ENCODE measurements around the gene ALDH3B1. TPM values are rescaled to one million over a fixed set of nuclear protein-coding genes. Genes with fewer than 3 reads are reported as not detected.

The ALDH3B1 gene
- total RNA-seq, 2 donors from 2014 or later, result 0.08 TPM; not detected in 1

DNA sequence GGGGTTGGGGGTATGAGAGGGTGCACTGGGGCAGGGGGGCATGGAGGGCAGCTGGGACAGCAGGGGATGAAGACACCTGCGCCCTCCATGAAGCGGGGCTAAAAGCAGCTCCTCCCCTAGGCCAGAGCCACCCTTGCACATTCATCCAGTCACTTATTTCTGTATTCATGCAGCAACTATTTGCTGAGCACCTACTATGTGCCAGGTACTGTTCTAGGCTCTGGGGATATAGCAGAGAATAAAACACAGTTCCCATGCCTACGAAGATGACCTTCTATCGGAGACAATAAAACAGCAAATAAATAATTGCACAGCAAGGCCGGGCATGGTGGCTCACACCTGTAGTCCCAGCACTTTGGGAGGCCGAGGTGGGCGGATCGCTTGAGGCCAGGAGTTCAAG lies 5.3 kb downstream of the ALDH3B1 start:
- Mint-ChIP-seq H3K4me3 (no peak overlapping the region), H3K4me1 (no peaks in the 10 kb centered on the region), H3K27ac (no peak overlapping the region), H3K9me3 (no peaks in the 10 kb centered on the region), H3K36me3 (ENCODE audit: low read depth) (no peaks in the 10 kb centered on the region), H3K27me3 (no peaks in the 10 kb centered on the region)
- ATAC-seq (replicated peaks), result no peak

DNA sequence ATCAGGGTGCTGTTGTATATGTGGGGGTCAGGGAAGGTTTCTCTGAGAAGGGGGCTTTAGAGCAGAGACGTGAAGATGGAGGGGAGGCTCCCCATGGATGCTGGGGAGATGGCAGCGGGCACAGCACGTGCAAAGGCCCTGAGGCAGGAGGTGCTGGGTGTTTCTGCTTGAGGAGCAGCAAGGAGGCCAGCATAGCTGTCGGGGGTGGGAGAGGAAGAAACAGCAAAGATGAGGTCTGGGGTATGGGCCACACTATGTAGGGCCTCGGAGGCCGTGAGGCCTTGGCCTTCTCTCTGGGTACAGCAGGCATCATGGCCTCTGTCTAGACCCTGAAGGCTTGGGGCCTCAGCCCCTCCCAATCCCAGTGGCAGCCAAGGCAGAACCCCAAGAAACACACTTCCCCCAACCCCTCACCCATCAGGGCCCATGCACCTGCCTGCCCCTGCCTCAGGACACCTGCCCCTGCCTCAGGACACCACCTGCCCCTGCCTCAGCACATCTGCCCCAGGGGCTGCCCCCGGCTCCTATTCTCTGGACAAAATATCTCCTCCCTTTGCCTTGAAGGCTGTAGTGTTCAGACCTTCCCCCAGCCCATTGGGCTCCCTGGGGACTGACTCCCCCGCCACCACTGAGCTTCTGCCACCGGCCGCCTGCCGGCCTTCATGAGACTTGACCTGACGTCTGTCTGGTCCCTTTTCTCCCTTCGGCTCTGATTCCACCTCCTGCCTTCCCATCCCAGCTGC lies 6.2 kb downstream of the ALDH3B1 start:
- H3K9me3 Mint-ChIP-seq, result no peaks in the 10 kb centered on the region
- H3K27me3 Mint-ChIP-seq, result no peaks in the 10 kb centered on the region
- H3K36me3 Mint-ChIP-seq (ENCODE audit: low read depth), result no peaks in the 10 kb centered on the region
- ATAC-seq (replicated peaks), result no peak
- H3K4me3 Mint-ChIP-seq, result no peak overlapping the region
- no peaks in the 10 kb centered on the region for H3K4me1 Mint-ChIP-seq
- no peak overlapping the region for H3K27ac Mint-ChIP-seq

DNA sequence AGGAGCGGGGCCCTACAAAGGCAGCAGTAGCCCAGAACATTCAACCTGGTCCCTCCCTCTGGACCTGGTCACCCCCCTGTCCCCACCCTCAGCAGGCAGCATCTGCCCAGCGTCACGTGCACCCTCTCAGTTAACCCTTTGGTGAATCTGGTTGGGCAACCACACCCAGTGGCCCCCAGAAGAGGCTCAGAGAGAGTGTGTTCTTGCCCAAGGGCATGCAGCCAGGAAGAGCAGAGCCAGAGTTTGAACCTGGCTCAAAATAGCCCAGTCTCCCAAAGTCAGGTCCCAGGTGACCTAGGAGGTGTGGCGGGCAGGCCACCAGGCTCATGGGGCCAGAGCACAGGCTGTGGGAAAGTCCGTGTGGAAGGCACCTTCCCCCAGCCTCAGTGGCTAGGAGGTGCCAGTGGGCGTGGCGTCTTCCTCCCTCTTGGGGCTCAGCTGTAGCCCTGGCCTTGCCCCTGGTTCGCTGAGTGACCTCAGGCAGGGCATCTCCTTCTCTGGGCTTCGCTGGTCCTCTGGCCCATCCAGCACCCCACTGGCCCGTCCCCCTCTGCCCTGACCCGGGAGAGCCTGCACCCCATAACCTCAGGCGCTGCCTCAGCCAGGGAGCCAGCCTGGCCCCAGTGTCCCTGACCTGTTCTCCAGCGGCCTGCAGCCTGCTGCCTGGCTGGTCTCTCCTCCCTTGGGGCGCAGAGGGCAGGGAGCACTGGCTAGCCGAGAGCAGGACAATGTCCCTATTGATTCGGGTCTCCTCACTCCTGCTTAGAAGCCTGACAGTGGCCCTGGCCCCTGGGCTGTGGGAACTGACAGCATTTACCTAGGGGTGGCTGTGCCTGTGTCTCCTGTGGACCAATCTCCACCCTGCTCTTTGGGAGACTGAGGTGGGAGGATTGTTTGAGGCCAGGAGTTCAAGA lies 7.0 kb downstream of the ALDH3B1 start:
- no peak overlapping the region for H3K27ac Mint-ChIP-seq
- no peaks in the 10 kb centered on the region for H3K9me3 Mint-ChIP-seq
- no peaks in the 10 kb centered on the region for H3K4me1 Mint-ChIP-seq
- no peaks in the 10 kb centered on the region for H3K27me3 Mint-ChIP-seq
- H3K36me3 Mint-ChIP-seq (ENCODE audit: low read depth), result no peaks in the 10 kb centered on the region
- no peak for ATAC-seq (replicated peaks)
- H3K4me3 Mint-ChIP-seq, result no peak overlapping the region

DNA sequence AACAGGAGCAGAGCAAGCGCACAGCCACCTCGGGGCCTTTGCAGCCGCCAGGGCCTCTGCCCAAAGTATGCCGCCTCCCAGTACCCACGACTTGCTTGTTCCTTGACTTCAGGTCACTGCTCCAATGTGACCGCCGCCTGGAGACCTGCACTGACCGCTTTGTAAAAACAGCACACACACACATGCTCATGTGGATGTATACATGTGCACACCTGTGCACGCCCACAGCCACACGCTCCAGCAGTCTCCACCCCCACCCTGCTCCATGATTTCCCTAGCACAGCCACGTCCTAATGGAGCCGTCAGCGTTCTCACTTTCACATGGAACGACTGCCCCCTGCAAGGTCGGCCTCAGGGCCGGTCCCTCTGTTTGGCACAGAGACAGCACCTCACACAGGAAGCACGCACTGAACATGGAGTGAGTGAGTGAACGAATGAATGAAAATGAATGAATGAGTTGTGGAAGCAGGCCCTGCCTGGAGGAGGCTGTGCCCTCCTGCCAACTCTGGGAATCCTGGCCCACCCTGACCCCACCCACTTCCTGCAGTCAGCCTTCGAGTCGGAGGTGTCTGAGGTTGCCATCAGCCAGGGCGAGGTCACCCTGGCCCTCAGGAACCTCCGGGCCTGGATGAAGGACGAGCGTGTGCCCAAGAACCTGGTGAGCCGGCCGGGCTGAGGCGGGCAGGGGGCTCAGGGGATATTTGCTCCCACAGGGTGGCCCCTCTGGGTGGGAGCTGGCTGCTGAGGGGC lies 8.0 kb downstream of the ALDH3B1 start:
- ATAC-seq (replicated peaks), result no peak
- Mint-ChIP-seq H3K9me3 (no peaks in the 10 kb centered on the region), H3K4me3 (no peak overlapping the region), H3K4me1 (no peaks in the 10 kb centered on the region), H3K27me3 (no peaks in the 10 kb centered on the region), H3K27ac (no peak overlapping the region), H3K36me3 (ENCODE audit: low read depth) (no peaks in the 10 kb centered on the region)

DNA sequence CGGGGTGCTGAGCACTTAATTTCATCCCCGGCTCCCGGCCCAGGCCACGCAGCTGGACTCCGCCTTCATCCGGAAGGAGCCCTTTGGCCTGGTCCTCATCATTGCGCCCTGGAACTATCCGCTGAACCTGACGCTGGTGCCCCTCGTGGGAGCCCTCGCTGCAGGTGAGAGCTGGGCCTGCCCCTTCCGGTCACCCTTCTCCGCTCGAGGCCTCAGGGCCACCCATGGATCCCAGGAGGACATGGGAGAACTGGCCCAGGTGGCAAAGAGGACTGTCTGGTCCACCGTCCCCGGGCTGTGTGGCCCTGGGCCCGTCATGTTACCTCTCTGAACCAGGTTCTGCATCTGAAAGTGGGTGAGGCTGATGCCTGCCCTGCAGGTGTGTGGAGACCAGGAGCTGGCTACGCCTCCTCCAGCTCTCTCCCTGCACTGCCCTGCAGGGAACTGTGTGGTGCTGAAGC lies 8.6 kb downstream of the ALDH3B1 start:
- no peak for ATAC-seq (replicated peaks)
- Mint-ChIP-seq H3K9me3 (no peaks in the 10 kb centered on the region), H3K4me3 (no peak overlapping the region), H3K36me3 (ENCODE audit: low read depth) (no peaks in the 10 kb centered on the region), H3K27me3 (no peaks in the 10 kb centered on the region), H3K4me1 (no peaks in the 10 kb centered on the region), H3K27ac (no peak overlapping the region)

DNA sequence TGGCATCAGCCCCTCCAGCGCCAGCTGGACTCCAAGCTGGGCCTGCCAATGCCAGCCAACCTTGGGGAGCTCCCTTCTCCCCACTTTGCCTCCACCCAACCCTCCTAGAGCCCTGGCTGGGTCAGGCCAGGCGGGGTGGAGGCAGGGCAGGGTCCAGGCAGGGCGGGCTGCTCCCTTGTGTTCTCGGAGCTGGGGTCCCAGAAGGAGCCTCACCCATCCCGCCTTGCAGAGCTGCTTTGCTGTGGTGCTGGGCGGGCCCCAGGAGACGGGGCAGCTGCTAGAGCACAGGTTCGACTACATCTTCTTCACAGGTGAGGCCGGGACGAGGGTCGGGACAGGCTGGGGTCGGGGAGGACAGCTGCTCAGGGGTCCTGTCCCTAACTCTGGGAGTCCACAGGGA lies 9.4 kb downstream of the ALDH3B1 start:
- no peaks in the 10 kb centered on the region for H3K9me3 Mint-ChIP-seq
- no peak for ATAC-seq (replicated peaks)
- H3K4me3 Mint-ChIP-seq, result no peak overlapping the region

DNA sequence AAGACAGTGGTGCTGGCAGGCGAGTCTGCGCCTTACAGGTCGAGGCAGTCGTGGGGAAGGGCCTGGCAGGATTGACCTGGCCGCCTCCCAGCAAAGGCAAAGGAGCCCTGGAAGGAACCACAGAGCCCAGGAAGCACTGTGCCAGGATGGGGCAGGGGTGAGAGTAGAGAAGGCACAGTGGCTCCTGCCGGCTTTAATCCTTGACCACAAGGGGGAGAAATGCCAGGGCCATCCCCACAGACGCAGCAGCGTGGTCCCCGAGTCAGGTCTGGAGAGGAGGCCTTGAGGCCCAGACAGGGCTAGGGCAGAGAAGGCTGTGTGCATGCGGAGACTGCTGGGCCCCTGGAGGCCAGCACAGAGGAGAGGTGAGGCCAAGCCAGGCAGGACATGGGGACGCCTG lies 10.4 kb downstream of the ALDH3B1 start:
- H3K27me3 Mint-ChIP-seq, result no peaks in the 10 kb centered on the region
- H3K9me3 Mint-ChIP-seq, result no peaks in the 10 kb centered on the region
- H3K36me3 Mint-ChIP-seq (ENCODE audit: low read depth), result no peaks in the 10 kb centered on the region
- no peaks in the 10 kb centered on the region for H3K4me1 Mint-ChIP-seq
- no peak overlapping the region for H3K4me3 Mint-ChIP-seq
- no peak overlapping the region for H3K27ac Mint-ChIP-seq
- no peak for ATAC-seq (replicated peaks)

More for the DNA sequence above, 9.4 kb downstream of the ALDH3B1 start:
- H3K4me1 Mint-ChIP-seq, result no peaks in the 10 kb centered on the region
- H3K27me3 Mint-ChIP-seq, result no peaks in the 10 kb centered on the region
- H3K36me3 Mint-ChIP-seq (ENCODE audit: low read depth), result no peaks in the 10 kb centered on the region
- H3K27ac Mint-ChIP-seq, result no peak overlapping the region

DNA sequence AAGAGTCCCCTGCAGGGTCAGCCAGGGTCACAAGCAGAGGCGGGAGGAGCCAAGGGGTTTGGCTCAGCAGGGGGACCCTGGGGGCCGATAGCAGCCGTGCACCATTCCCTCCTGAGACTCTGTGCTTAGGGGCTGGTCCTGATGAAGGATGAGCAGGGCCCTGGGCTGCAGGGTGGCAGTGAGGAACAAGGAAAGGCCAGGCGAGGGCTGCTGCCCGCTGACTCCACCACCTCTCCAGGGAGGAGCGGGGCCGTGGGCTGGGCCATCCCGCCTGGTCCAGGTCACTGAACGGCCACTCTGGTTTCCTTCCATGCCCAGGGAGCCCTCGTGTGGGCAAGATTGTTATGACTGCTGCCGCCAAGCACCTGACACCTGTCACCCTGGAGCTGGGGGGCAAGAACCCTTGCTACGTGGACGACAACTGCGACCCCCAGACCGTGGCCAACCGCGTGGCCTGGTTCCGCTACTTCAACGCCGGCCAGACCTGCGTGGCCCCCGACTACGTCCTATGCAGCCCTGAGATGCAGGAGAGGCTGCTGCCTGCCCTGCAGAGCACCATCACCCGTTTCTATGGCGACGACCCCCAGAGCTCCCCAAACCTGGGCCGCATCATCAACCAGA lies 11.2 kb downstream of the ALDH3B1 start:
- Mint-ChIP-seq H3K9me3 (no peaks in the 10 kb centered on the region), H3K4me1 (no peaks in the 10 kb centered on the region), H3K4me3 (no peak overlapping the region), H3K27ac (no peak overlapping the region), H3K36me3 (ENCODE audit: low read depth) (no peaks in the 10 kb centered on the region), H3K27me3 (no peaks in the 10 kb centered on the region)
- no peak for ATAC-seq (replicated peaks)

DNA sequence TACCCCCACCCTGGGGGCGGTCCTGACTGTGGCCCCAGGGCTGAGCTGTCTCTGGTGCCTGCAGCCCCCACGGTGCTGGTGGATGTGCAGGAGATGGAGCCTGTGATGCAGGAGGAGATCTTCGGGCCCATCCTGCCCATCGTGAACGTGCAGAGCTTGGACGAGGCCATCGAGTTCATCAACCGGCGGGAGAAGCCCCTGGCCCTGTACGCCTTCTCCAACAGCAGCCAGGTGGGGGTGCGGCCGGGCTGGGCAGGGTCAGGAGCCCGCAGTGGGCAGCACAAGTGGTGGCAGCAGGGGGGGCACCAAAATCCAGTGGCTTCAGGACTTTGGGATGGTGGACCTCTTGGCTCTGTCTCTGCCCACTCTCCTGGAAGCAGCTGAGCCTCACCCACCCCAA lies 12.4 kb downstream of the ALDH3B1 start:
- H3K27ac Mint-ChIP-seq, result no peak overlapping the region
- no peaks in the 10 kb centered on the region for H3K27me3 Mint-ChIP-seq
- no peak overlapping the region for H3K4me3 Mint-ChIP-seq
- ATAC-seq (replicated peaks), result no peak
- H3K4me1 Mint-ChIP-seq, result no peaks in the 10 kb centered on the region
- H3K9me3 Mint-ChIP-seq, result no peaks in the 10 kb centered on the region
- no peaks in the 10 kb centered on the region for H3K36me3 Mint-ChIP-seq (ENCODE audit: low read depth)

DNA sequence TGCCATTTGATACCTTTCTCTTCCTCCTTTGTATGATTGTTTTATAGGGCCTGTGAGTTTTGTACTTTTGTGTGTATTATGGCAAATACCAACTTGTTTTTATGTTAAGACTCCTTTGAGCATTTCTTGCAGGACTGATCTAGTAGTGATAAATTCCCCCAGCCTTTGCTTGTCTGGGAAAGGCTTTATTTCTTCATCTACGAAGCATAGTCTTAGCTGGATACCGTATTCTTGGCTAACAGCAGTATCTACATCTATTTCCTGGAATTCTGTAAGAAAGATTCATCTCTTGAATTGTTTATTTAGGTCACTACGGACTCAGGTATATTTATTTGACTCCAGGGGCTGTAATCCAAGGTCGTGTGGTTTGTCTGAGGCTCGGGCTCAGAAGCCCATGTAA lies 14.4 kb downstream of the ALDH3B1 start:
- H3K9me3 Mint-ChIP-seq, result no peaks in the 10 kb centered on the region
- no peaks in the 10 kb centered on the region for H3K27me3 Mint-ChIP-seq
- ATAC-seq (replicated peaks), result no peak
- H3K4me1 Mint-ChIP-seq, result no peaks in the 10 kb centered on the region
- H3K36me3 Mint-ChIP-seq (ENCODE audit: low read depth), result no peaks in the 10 kb centered on the region
- H3K4me3 Mint-ChIP-seq, result no peak overlapping the region
- H3K27ac Mint-ChIP-seq, result no peak overlapping the region

DNA sequence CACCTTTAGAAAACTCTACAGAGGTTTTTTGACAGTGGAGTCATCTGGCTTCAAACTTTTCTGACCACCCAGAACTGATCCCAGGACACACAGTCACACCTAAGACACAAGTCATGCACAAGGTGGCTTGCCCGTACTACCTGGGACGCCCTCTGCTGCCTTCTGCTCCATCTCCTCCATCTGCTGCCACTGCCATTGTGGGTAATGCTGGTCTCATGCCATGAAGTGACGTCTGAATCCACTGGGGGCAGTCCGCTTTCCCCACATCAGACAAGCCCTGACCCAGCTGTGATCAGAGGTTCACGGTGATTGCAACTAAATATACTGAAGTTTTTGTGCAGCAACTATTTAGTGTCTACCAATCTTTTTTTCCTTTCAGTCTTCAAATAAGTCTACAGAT lies 14.9 kb downstream of the ALDH3B1 start:
- H3K36me3 Mint-ChIP-seq (ENCODE audit: low read depth), result no peaks in the 10 kb centered on the region
- H3K27me3 Mint-ChIP-seq, result no peaks in the 10 kb centered on the region
- no peak overlapping the region for H3K27ac Mint-ChIP-seq
- no peaks in the 10 kb centered on the region for H3K4me1 Mint-ChIP-seq
- no peak for ATAC-seq (replicated peaks)
- no peak overlapping the region for H3K4me3 Mint-ChIP-seq
- H3K9me3 Mint-ChIP-seq, result no peaks in the 10 kb centered on the region

DNA sequence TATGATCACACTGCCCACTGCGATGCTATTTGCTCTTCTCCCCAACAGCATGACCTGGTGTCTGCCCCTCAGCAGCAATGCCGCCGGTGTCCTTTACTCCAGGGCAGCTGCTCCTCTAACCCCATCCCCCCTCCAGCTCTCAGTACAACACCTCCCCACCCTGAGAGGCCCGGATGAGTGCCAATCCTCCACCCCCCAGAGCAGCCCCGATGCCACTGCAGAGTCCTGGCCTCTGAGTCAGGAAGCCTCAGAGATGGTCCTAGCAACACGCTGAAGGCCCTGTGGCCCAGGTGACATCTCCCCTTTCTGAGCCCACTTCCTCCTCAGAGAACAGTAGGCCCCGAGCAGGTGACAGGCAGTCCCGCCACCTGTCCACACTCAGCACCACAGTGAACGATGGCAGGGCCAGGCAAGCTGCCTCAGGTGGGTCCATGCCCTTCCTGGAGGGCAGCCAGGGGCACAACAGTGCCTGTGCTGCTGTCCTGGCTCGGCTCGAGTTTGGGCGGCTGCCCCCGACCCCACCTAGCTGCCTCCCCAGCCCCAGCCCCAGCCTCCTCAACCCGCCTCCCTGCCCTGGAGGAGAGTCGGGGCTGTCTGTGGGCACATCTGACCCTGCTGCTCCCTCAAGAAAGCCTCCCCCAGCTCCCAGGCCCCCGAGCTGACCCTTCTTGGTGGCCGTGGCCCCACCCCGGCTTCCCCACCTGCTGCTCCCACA lies 16.4 kb downstream of the ALDH3B1 start:
- no peak for ATAC-seq (replicated peaks)
- Mint-ChIP-seq H3K9me3 (no peaks in the 10 kb centered on the region), H3K4me1 (peaks cover 2% of the 10 kb centered on the region), H3K4me3 (no peak overlapping the region), H3K27ac (no peak overlapping the region), H3K27me3 (no peaks in the 10 kb centered on the region), H3K36me3 (ENCODE audit: low read depth) (no peaks in the 10 kb centered on the region)

DNA sequence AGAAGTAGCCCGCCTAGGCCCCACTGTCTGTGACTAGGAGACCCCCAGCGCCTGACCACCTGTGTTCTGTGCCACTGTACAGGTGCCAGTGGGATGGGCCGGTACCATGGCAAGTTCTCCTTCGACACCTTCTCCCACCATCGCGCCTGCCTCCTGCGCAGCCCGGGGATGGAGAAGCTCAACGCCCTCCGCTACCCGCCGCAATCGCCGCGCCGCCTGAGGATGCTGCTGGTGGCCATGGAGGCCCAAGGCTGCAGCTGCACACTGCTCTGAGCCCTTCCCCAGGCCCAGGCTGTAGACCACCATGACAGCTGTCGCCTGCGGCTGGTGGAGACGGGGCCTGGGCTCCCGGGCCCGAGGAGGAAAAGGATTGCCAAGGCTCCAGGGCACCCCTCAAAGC lies 17.5 kb downstream of the ALDH3B1 start:
- H3K27me3 Mint-ChIP-seq, result no peaks in the 10 kb centered on the region
- ATAC-seq (replicated peaks), result no peak
- no peak overlapping the region for H3K27ac Mint-ChIP-seq
- H3K9me3 Mint-ChIP-seq, result no peaks in the 10 kb centered on the region
- H3K4me3 Mint-ChIP-seq, result no peak overlapping the region
- peaks cover 6% of the 10 kb centered on the region for H3K4me1 Mint-ChIP-seq
- H3K36me3 Mint-ChIP-seq (ENCODE audit: low read depth), result no peaks in the 10 kb centered on the region

All from activated T-helper 17 cell treated with anti-CD3 and anti-CD28 coated beads, Interleukin-2, amount 50 U/mL, for 72 hours (primary cell).